Osteocyte (in vitro differentiated cells): ENCODE results near the gene ITM2C. TPM values are rescaled to one million over a fixed set of nuclear protein-coding genes. Genes with fewer than 3 reads are reported as not detected.

ENCODE experiments used
- DNase-seq: peaks from one replicate; pipeline ENCODE4 v3.0.0; 2021; ENCODE audit warnings: mixed read lengths; ENCODE audit not compliant: unreplicated experiment; ENCODE audit errors: extremely low spot score
- H3K27ac Mint-ChIP-seq: one replicate; pipeline ENCODE4 v1.8.0; 2021; ENCODE audit warnings: mild to moderate bottlenecking, mixed read lengths; ENCODE audit not compliant: unreplicated experiment
- H3K27me3 Mint-ChIP-seq: one replicate; pipeline ENCODE4 v1.8.0; 2021; ENCODE audit warnings: mixed read lengths; ENCODE audit not compliant: unreplicated experiment
- H3K36me3 Mint-ChIP-seq: one replicate; pipeline ENCODE4 v1.8.0; 2021; ENCODE audit warnings: mixed read lengths; ENCODE audit not compliant: unreplicated experiment
- H3K4me1 Mint-ChIP-seq: one replicate; pipeline ENCODE4 v1.8.0; 2021; ENCODE audit warnings: mixed read lengths; ENCODE audit not compliant: unreplicated experiment
- H3K4me3 Mint-ChIP-seq: one replicate; pipeline ENCODE4 v1.8.0; 2021; ENCODE audit warnings: mild to moderate bottlenecking, moderate library complexity, mixed read lengths; ENCODE audit not compliant: unreplicated experiment
- H3K9me3 Mint-ChIP-seq: one replicate; pipeline ENCODE4 v1.8.0; 2021; ENCODE audit warnings: mixed read lengths; ENCODE audit not compliant: unreplicated experiment
- total RNA-seq: library from RNA; stranded (reverse); gene quantifications from 2 replicates; pipeline ENCODE4 v1.2.1, GENCODE V29; 2021
- TF ChIP-seq, protein P1 (sequence below): fragments of 200-600 bp; sonication (generic); IDR thresholded peaks from 2 replicates; pipeline ENCODE4 v1.5.0; 2021; ENCODE audit warnings: antibody characterized with exemption, mild to moderate bottlenecking, moderate library complexity

ITM2C gene
- total RNA-seq, 1 donor from 2014 or later, result 503 TPM

GRCh38 chr2:230879271-230879882 lies 14.6 kb downstream of the ITM2C start:
- Mint-ChIP-seq H3K9me3 (no peaks in the 10 kb centered on the region), H3K4me3 (no peak overlapping the region), H3K4me1 (peaks cover 8% of the 10 kb centered on the region), H3K27ac (no peak overlapping the region), H3K27me3 (no peaks in the 10 kb centered on the region), H3K36me3 (peaks cover 26% of the 10 kb centered on the region)
- DNase-seq, result no peak
- TF ChIP-seq, protein P1, sequence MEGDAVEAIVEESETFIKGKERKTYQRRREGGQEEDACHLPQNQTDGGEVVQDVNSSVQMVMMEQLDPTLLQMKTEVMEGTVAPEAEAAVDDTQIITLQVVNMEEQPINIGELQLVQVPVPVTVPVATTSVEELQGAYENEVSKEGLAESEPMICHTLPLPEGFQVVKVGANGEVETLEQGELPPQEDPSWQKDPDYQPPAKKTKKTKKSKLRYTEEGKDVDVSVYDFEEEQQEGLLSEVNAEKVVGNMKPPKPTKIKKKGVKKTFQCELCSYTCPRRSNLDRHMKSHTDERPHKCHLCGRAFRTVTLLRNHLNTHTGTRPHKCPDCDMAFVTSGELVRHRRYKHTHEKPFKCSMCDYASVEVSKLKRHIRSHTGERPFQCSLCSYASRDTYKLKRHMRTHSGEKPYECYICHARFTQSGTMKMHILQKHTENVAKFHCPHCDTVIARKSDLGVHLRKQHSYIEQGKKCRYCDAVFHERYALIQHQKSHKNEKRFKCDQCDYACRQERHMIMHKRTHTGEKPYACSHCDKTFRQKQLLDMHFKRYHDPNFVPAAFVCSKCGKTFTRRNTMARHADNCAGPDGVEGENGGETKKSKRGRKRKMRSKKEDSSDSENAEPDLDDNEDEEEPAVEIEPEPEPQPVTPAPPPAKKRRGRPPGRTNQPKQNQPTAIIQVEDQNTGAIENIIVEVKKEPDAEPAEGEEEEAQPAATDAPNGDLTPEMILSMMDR, result no peak

DNA sequence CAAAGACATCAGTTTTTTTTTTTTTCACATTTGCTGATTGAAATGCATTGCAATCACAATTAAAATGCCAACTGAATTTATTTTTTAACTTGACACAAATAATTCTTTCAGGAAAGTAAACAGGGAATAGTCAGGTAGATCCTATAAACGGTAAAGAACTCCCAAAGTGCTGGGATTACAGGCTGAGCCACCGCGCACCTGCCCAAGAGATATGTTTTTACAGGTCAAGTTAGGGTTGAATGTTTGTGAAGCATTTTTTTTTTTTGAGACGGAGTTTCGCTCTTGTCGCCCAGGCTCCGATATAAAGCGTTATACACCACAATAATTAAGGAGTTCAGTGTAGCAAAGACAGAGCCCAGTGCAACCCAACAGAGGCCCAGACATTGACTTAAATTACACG lies 15.1 kb downstream of the ITM2C start:
- TF ChIP-seq, protein P1, result no peak
- H3K9me3 Mint-ChIP-seq, result no peaks in the 10 kb centered on the region
- no peak overlapping the region for H3K4me3 Mint-ChIP-seq
- H3K4me1 Mint-ChIP-seq, result peaks cover 8% of the 10 kb centered on the region
- peaks cover 23% of the 10 kb centered on the region for H3K36me3 Mint-ChIP-seq
- H3K27ac Mint-ChIP-seq, result no peak overlapping the region
- no peaks in the 10 kb centered on the region for H3K27me3 Mint-ChIP-seq
- DNase-seq, result no peak

GRCh38 chr2:230881840-230882239 lies 17.1 kb downstream of the ITM2C start:
- H3K27me3 Mint-ChIP-seq, result no peaks in the 10 kb centered on the region
- peaks cover 17% of the 10 kb centered on the region for H3K36me3 Mint-ChIP-seq
- H3K4me3 Mint-ChIP-seq, result no peak overlapping the region
- DNase-seq, result no peak
- no peaks in the 10 kb centered on the region for H3K9me3 Mint-ChIP-seq
- H3K4me1 Mint-ChIP-seq, result peaks cover 15% of the 10 kb centered on the region
- TF ChIP-seq, protein P1, result no peak
- no peak overlapping the region for H3K27ac Mint-ChIP-seq

DNA sequence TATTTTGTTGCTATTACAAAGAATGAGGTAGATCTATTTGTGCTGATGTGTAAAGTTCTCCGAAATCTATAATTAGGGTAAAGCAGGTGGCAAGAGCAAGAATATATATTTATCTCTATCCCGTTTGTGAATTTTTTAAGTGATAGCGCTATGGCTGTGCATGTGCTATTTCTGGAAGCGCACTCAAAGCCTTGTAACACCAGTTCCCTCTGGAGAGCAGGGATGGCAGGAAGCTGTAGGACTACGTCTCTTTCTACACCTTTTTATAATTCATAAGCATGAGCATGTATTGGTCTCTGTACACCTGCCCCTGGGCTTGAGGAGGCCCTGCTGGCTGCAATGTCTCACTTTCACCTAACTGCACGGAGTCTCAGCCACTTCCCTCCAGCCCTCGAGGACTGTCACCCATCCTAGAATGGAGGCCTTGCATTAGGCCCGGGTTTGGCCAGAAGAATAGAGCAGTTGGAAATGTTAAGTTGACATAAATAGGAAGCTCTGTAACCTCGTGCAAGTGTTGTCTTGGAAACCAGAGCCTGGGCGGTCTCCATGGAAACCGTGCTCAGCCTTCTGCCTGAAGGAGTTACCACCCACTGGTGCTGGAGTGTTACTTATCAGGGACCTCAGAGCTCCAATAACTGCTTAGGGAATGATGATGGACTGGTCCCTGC lies 20.9 kb downstream of the ITM2C start:
- Mint-ChIP-seq H3K9me3 (no peaks in the 10 kb centered on the region), H3K4me3 (no peak overlapping the region), H3K27me3 (no peaks in the 10 kb centered on the region), H3K27ac (no peak overlapping the region), H3K4me1 (peaks cover 13% of the 10 kb centered on the region), H3K36me3 (peaks cover 3% of the 10 kb centered on the region)
- TF ChIP-seq, protein P1, result no peak
- DNase-seq, result no peak

- Mint-ChIP-seq H3K36me3 (no peaks in the 10 kb centered on the region), H3K9me3 (no peaks in the 10 kb centered on the region), H3K27me3 (no peaks in the 10 kb centered on the region), H3K27ac (no peak overlapping the region), H3K4me1 (peaks cover 18% of the 10 kb centered on the region), H3K4me3 (no peak overlapping the region)
- DNase-seq, result no peak
- TF ChIP-seq, protein P1, result no peak
These were observed 21.5 kb downstream of the ITM2C start for GRCh38 chr2:230886206-230886605.
